Jurkat, Clone E6-1 (cell line): ENCODE results near the gene OCA2.
"Not testable (repeated sequence)": the region's sequence is repeated elsewhere in the genome, so short reads cannot be mapped to it uniquely, and the experiment has no call there.

Experiments used
- DNase-seq: peaks from one replicate; pipeline ENCODE4 v3.0.0-alpha.2; 2011; ENCODE audit warnings: low read depth, low spot score
- H3K4me3 ChIP-seq: 2 replicates; pipeline ENCODE4 v1.5.1; 2011; ENCODE audit warnings: mild to moderate bottlenecking, low read length, control low read depth, moderate library complexity

The OCA2 gene

DNA sequence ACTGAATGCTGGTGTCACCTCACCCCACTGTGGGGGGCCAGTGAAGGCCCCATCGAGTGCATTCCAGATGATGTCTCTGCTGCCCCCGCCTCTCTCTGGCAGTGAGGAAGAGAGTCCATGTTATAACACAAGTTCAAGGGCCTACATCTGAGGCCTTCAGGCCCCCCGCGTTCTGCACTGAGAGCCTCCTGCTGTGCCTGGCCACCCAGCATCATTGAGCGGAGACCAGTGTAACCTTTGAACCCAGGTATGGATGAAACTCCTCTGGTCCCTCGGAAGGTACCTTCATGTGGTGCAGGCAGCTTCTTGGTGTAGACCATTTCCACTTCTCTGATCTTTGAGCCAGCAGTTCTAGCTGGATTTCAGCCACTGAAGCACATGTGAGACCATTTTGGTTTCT lies 324.9 kb downstream of the OCA2 start:
- no peak overlapping the region for H3K4me3 ChIP-seq

DNA sequence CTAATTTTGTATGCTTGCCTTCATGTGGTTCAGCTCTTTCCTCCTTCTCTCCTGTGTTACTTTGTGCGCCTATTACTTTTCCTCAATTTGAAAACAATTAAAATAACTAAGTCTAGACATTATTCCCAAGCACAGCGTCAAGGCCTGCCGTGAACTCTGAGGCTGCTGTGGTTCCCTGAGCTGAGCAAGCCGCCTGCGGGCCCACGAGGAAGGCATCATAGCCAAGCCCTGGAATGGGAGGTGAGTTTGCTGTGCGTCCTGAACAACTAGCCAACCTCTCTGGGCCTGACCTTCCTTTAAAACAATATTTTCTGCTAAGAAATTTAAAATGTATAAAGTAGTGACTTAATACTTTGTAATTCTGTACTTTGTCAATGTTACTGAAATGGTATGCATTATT lies 327.2 kb downstream of the OCA2 start:
- no peak for DNase-seq
- no peak overlapping the region for H3K4me3 ChIP-seq

More for the DNA sequence above, 324.9 kb downstream of the OCA2 start:
- no peak for DNase-seq

DNA sequence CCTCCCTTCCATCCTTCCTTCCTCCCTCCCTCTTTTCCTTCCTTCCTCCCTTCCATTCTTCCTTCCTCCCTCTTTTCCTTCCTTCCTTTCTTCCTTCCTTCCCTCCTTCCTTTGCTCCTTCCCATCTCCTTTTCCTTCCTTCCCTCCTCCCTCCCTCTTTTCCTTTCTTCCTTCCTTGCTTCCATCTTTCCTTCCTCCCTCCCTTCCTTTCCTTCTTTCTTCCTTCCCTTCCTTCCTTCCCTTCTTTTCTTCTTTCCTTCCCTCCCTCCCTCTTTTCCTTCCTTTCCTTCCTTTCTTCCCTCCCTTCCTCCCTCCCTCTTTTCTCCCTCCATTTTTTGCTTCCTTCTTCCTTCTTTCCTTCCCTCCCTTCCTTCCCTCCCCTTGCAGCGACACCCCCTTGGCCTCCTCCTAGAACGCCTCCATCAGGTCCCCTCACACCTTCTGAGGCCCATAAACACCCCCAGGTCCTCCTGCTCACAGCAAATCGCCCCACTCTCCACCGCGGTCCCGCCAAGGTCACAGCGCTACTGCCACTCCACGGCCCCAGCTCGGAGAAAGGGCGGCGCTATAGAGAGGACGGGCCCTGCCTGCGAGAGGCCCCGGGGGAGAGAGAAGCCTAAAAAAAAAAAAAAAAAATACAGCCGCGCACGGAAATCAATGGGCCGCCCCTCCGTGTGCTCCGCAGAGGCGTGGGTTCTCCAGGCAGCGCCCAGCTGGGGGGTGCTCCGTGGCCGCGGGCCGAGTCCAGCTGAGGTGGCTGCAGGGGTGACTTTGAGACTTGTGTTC lies 328.2 kb downstream of the OCA2 start:
- no peak for DNase-seq

DNA sequence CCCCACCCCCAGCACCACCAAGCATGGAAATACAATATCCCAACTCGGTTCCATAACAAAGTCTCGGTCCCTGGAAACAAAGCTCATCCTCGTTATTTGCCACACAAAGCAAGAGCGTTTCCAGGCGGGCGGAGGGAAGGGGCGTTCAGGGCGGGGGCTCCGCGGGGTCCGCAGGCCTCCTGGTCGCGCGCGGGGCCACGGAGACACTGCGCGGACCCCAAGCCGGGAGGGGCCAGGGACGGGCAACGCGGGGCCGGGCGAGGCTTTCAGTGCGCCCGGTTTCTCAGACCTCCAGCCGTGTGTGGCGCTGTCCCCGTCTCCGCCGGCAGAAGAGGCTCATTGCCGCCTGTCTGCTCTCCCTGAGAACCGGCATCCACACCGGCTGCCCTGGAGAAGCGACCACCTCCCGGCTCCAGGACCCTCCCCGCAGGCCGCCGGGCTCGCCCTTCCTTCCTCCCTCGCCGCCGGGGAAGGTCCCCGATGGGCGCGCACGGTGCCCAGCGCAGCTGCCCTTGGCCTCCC lies 329.0 kb downstream of the OCA2 start:
- H3K4me3 ChIP-seq: no peak overlapping the region
- DNase-seq: no peak

More for the DNA sequence above, 328.2 kb downstream of the OCA2 start:
- no peak overlapping the region for H3K4me3 ChIP-seq

DNA sequence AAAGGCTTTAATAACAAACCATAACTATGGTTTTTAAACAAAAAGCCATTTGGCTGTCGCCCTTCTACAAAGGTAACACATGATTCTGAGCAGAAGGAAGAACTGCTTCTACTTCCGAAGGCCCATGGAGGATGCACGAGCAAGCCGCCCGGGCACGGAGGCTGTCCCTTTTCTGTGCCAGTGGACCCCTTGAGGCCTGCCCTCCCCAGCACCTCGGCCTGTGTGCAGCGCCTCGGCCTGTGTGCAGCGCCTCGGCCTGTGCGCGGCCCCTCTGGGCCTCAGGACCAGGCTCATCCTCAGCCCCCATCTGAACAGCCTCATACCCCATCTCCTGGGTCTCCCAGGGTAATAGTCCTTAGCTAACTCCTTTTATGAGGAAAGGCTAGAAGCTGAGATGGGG lies 329.5 kb downstream of the OCA2 start:
- H3K4me3 ChIP-seq: no peak overlapping the region
- DNase-seq: no peak

DNA sequence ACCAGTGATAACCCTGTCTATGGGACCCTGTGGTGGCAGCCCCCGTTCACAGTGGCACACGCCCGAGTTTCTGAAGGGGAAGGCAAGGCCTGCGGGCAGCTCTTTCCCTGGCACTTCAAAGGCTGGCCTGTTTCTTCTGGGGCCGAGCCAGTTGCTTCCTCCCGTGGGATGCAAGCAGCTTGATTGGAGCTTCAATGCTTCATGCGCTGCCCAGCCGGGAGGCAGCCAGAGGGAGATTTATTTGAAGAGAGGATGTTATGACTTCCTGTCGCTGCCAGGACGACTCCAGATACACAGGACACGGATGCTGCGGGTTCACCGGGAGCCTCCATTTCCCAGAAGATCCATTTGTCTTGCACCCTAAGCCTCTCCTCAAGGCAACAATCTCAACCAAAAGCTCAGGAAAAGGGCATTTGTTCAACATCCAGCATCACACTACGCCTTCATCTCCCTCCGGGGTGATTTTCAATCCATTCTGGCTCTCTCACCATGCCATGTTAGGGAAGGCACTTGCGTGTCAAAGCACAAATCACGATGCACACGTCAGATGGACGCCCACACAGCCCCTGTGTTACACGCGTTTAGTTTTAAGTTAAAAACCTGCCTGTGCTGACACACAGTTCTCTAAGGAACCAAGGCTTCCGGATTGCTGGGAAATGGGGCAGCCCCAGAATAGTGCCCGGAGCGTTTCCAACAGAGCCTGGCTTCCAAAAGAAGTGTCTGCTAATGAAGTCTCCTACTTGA lies 330.2 kb downstream of the OCA2 start:
- no peak overlapping the region for H3K4me3 ChIP-seq
- no peak for DNase-seq

DNA sequence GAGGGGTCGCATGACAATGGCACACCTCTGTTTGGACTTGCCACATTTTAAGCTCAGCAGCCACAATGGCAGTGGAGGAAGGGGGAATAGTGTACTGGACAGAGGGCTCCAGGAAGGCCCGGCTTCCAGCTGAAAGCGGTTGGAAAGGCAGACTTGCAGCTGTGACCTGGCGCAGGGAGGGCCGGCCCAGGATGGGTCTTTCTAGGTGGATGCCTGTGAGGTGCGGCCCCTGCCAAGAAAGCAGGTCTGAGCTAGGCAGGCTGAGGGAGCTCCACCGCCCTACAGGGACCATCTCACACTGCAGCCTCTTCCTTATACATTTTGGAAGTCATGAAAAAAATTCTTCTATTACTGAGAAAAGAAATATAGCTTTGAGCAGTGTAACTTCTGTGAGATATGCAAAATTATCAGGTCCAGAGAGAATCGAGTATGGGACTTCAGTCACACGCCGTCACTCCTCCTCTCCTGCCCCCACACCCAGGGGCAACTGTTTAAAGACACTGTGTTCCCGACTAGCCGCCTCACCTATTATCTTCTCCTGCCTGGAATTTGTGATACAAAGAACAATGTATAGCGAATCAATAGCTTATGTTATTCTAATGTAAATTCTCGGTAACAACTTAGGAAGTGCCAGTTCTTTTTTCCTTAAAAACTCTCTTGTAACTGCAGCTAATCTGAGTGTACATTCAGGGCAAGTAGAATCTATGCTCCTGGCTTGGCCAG lies 331.0 kb downstream of the OCA2 start:
- H3K4me3 ChIP-seq: no peak overlapping the region
- DNase-seq: no peak

DNA sequence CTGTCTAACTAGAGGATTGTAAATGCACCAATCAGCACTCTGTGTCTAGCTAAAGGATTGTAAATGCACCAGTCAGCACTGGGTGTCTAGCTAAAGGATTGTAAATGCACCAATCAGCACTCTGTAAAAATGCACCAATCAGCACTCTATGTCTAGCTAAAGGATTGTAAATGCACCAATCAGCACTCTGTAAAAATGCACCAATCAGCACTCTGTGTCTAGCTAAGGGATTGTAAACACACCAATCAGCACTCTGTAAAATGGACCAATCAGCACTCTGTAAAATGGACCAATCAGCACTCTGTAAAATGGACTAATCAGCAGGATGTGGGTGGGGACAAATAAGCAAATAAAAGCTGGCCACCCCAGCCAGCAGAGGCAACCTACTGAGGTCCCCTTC lies 331.7 kb downstream of the OCA2 start:
- DNase-seq, H3K4me3 ChIP-seq: not testable (repeated sequence)

DNA sequence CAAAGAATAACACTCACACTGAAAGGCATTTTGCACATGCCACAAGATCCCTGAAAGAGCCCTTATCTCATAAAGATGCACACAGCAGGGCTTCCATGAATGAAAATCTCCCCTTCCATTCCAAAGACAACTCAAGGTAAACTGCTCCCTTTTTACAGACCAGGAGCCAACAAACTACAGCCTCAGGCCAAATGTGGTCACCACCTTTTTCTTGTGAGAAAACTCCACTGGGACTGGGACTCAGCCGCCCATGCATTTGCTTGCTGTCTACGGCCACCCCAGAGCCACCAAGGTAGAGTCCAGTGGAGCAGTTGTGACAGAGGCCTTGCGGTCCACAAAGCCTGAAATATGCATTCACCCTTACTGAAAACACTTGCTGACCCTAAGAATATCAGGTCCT lies 334.8 kb downstream of the OCA2 start:
- DNase-seq: no peak
- no peak overlapping the region for H3K4me3 ChIP-seq

DNA sequence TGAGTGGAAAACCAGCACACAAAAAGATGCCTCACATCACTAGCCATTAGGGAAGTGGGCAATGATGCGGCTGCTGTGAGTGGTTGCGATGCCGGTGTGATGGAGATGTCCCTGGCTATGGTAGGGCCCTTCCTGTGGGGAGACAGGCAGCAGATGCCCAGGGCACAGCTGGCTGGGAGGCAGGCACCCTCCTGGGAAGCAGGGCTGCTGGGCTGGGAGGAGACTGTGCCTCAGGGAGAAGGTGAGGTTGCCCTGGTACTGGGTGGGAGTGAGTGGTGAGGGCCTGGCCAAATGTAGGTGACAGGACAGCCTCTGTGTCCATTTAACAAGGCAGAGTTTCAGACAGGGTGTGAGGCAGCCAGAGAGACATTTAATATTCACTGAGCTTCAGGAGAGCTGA lies 335.6 kb downstream of the OCA2 start:
- no peak overlapping the region for H3K4me3 ChIP-seq
- DNase-seq: no peak

DNA sequence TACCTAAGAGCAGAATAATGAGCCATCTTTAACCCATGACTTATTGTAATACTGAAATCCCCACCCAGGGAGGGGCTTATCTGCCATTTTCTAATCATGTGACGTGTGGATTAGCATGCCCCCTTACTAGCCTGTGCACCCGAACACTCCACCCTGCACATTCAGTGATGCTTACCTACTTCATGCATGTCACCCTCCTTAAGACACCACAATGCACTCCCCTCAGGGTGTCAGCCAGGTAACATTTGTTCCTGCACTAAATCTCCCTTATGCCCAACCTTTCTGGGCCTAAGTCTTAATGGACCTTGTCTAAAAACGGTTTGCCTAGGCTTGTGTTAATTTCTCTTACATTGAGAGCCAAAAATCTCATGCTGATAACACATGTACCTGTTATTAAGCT lies 336.6 kb downstream of the OCA2 start:
- no peak for DNase-seq

DNA sequence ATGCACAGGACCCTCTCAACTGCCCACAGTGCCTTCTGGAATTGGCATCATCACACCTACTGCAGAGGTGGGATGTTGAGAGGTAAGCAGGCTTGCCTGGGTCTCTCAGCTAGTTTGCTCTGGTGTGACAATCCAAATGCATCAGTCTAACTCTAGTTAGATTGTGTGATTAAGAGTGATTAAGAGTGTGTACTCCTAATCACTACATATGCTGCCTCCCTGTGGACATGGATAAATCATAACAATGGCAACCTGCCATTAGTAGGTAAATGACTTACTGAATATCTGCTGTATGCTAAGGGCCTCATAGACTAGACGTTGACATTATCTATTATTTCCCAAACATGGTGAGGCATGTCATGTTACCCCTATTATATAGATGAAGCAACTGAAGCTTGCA lies 342.1 kb downstream of the OCA2 start:
- H3K4me3 ChIP-seq: no peak overlapping the region
- peak; percentile 18 for DNase-seq

More for the DNA sequence above, 336.6 kb downstream of the OCA2 start:
- no peak overlapping the region for H3K4me3 ChIP-seq

DNA sequence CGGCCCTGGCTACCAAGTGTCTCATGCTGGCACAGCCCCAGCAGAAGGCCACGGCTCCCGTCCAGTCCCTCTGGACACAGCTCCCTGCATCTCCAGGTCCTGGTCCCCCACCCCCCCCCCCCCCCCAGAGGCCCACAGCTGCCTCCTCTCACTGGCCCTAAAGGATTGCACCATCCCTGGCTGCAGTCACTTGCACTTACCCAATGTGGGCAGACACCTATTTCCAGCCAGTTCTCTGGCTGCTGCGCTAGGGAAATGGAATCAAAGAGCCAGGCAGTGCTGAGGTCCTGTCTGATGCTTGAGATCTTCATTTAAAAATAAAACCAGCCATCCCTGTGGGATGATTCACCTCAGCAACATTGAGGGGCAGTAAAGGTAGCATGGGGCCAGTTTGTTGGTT lies 346.4 kb downstream of the OCA2 start:
- no peak for DNase-seq
- H3K4me3 ChIP-seq: no peak overlapping the region

DNA sequence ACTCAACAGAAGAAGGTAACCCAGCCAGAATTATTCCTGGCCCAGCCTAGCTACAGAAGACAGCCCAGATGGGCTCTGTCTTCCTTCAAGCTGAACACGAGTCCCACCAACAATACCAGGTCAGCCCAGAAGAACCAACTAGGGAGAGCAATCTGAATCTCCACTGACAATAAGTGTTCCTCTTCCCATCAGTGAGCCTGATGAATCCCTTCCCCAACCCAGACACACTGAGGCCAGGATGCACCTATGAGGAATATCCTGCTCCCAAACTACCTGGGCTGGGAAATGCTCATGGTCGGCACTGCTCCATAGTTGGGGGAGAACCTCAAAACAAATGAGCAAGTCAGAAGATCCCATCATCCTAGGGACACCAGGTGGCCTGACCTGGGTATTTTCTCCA lies 351.1 kb downstream of the OCA2 start:
- DNase-seq: no peak
- H3K4me3 ChIP-seq: no peak overlapping the region

DNA sequence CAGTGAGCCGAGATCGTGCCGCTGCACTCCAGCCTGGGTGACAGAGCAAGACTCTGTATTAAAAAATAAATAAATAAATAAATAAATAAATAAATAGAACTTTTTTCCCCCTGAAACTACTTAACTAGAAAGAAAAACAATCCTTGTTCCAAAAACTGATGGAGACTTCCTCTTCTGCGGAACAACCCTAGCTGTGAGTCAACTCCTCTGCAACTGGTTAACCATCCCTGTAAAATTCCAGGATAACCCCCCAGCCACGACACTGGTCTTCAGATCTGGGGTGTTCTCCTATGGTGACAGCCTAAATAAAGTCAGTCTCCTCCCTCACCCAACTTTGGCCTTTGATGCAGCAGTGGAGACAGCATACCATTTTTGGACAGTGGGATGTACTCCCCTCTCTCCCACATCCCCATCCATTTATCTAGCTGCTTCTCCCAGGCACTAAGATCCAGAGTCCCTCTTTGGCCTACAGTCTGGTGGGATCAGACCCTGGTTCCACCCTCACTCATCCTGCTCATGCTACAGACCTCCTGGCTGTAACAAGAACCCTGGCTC lies 352.6 kb downstream of the OCA2 start:
- no peak overlapping the region for H3K4me3 ChIP-seq
- no peak for DNase-seq

DNA sequence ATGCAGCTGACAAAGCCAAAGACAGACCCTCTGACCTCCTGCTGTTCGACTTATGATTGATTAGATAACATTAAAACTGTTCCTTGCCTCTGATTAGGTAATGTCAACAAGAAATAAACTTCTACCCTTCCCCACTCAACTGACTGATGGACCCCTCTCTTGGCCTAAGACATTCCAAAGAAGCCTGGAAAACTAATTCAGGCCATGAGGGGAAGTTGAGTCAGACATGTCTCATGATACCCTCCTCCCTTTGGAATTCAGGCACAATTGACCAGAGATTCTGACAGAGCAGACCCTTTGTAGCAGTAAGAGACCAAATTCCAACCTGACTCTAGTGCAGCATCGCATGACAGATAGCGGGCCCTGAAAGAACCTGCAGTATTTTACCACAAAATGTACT lies 354.5 kb downstream of the OCA2 start:
- no peak overlapping the region for H3K4me3 ChIP-seq
- no peak for DNase-seq

DNA sequence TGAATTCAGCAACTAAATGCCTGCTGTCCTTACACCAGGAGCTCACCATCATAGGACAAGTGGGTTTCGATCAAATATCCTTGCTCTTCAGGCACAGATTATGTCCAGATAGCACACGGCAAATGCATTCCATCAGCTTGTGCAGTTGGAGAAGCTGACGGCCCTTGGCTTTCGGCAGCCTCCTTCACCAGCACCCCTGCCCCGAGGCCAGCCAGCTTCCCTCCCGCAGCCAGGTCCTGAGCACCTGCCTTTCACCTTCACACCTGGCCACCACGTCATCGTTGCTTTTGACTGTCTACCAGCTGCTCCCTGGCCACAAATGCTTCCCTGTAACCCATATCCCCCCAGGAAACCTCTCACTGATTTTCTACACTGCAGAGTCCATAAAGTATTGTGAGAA lies 355.5 kb downstream of the OCA2 start:
- no peak for DNase-seq
- H3K4me3 ChIP-seq: no peak overlapping the region

DNA sequence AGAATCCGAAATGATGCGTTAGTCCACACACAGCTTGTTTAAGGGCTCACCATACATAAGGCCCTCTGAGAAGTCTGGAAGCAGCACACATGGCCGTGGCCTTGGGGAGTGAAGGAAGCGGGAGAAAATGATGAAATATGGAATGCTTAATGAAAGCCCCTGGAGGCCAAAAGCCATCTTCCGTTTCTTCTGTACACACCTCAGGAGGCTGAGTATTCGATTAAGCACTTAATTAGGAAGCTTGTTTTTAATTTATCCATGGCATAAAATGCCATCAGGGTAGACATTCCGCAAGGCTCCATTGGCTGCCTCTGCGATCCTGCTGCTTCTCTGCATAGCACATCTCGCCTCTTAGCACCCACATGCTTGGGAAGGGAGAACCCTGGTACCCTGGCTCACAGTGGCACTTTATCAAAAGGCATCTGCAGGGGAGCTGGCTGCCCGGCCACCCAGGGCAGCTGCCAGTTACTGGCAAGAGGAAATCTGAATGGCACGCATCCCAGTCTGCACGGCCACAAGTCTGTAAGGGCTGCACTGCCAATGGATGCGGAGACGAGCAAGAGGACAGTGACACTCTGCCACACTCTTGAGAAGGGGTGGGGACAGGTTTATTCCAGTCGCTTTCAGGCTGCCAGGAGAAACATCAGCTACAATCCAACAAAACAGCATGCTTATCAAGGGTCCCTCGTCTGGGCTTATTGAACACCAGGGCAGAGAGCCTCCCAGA lies 356.2 kb downstream of the OCA2 start:
- DNase-seq: no peak
- no peak overlapping the region for H3K4me3 ChIP-seq
